ENCODE data around the gene TRIM73.
A peak's percentile ranks its signal among the peaks of the same experiment; 100 is the strongest.
"Not testable (repeated sequence)": the region's sequence is repeated elsewhere in the genome, so short reads cannot be mapped to it uniquely, and the experiment has no call there.

TRIM73 gene

DNA sequence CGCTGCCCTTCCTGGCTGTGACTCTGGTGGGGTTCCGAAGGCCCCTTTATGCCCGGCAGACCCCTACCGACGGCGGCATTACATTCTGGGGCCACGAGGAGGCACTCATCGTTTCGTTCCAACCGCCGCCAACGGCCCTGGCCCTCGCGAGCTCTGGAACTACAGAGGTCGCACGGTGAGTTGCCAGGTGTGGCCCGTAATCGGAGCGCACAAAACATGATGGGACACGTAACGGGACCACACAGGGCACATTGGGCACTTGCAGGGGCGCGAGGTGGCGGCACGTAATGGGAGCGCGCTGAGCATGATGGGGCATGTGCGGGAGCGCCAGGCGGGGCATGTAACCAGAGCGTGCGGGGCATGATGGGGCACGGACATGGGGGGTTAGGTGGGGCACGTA, at the start of gene TRIM73:
TSS of gene TRIM73 (plus strand) at position 301 of the 400 bp plus-strand sequence. CDS start 3,305 bp downstream, outside the sequence.
- not testable (repeated sequence) for H3K27ac Mint-ChIP-seq; H3K27me3 Mint-ChIP-seq (ENCODE audit: low read depth); DNase-seq (ENCODE audit: low spot score); H3K4me1 Mint-ChIP-seq (ENCODE audit: low read depth); H3K9me3 Mint-ChIP-seq; H3K4me3 Mint-ChIP-seq; H3K36me3 Mint-ChIP-seq (ENCODE audit: low read depth)

DNA sequence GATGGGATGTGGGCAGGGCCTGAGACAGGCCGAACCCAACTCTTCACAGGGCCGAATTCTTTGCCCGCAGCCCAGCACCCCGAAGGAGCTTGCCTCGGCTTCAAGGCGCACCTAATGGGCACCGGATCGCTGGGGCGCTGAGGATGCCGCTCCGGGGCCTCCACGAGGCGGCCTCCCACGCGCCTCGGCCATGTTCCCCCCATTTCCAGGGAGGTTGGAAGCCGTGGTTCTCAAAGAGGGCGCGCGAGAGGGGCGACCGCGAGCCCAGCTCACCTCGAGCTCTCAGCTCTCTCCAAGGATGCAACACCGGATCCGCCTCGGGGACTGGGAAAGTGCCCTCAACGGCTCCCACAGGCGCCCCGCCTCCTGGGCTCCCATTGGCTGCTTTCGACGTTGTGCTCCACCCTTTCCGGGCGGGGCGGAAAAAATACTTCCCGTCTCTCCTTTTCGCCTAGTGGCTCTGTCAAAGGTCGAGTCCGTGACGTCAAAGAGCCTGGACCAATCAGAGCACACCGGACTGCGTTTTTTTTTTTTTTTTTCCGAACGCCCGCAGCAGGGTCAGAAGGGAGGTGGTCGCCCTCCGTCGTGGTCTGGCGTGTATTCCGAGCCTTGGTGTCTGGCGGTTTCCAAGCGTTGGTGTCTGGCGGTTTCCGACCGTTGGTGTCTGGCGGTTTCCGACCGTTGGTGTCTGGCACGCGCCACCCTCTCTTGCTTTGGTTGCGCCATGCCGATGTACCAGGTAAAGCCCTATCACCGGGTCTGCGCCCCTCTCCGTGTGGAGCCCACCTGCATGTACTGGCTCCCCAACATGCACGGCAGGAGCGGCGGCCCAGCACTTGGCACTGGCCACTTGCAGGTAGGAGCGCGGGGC, 36.5 kb upstream of the TRIM73 start:
- H3K27me3 Mint-ChIP-seq (ENCODE audit: low read depth); H3K4me1 Mint-ChIP-seq (ENCODE audit: low read depth); H3K36me3 Mint-ChIP-seq (ENCODE audit: low read depth); H3K9me3 Mint-ChIP-seq: not testable (repeated sequence)
- Mint-ChIP-seq H3K4me3 (peak overlapping the region; percentile 83), H3K27ac (peak overlapping the region; percentile 96)
- peak; percentile 54 for DNase-seq (ENCODE audit: low spot score)

DNA sequence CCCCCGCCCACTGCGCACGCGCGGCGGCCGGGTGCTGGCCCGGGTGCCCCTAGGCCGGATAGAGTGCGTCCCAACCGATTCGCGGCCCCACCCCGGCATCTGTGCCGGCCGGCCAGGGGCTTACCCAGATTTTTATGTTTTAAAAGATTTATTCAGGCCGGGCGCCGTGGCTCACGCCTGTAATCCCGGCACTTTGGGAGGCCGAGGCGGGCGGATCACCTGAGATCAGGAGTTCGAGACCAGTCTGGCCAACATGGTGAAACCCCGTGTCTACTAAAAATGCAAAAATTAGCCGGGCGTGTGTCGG, 35.9 kb upstream of the TRIM73 start:
- not testable (repeated sequence) for H3K4me1 Mint-ChIP-seq (ENCODE audit: low read depth); H3K9me3 Mint-ChIP-seq
- peak; percentile 8 for DNase-seq (ENCODE audit: low spot score)

DNA sequence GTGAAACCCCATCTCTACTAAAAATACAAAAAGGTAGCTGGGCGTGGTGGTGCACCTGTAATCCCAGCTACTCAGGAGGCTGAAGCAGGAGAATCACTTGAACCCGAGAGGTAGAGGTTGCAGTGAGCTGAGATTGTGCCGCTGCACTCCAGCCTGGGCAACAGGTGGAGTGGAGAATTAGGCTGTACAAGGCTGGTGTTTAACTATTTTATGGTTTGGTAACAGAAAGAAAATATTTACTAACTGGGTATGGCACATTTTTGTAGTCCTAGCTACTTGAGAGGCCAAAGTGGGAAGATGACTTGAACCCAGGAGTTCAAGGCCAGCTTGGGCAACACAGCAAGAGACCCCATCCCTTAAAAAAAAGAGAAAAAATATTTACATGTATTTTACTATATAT, 31.4 kb upstream of the TRIM73 start:
- not testable (repeated sequence) for H3K27me3 Mint-ChIP-seq (ENCODE audit: low read depth); H3K9me3 Mint-ChIP-seq; H3K27ac Mint-ChIP-seq; DNase-seq (ENCODE audit: low spot score); H3K36me3 Mint-ChIP-seq (ENCODE audit: low read depth); H3K4me3 Mint-ChIP-seq; H3K4me1 Mint-ChIP-seq (ENCODE audit: low read depth)

More for the DNA sequence above, 35.9 kb upstream of the TRIM73 start:
- not testable (repeated sequence) for H3K4me3 Mint-ChIP-seq; H3K27me3 Mint-ChIP-seq (ENCODE audit: low read depth); H3K27ac Mint-ChIP-seq; H3K36me3 Mint-ChIP-seq (ENCODE audit: low read depth)

DNA sequence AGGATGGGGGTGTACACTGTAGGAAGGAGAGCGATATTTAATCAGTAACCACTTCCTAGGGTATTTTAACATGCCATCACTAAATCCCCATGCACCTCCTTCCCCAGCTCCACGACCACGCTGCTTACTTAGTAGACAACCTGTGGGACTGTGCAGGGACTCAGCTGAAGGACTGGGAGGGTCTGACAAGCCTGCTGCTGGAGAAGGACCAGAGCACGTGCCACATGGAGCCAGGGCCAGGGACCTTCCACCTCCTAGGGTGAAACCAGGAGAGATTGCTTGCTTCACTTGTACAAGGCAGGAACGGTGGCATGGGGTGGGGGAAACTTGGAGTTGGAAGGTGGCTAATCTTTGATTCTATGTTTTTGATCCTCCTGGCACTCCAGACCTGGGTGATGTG, 28.8 kb upstream of the TRIM73 start:
- not testable (repeated sequence) for H3K9me3 Mint-ChIP-seq; H3K27me3 Mint-ChIP-seq (ENCODE audit: low read depth); H3K36me3 Mint-ChIP-seq (ENCODE audit: low read depth); H3K4me1 Mint-ChIP-seq (ENCODE audit: low read depth); H3K27ac Mint-ChIP-seq; H3K4me3 Mint-ChIP-seq; DNase-seq (ENCODE audit: low spot score)

DNA sequence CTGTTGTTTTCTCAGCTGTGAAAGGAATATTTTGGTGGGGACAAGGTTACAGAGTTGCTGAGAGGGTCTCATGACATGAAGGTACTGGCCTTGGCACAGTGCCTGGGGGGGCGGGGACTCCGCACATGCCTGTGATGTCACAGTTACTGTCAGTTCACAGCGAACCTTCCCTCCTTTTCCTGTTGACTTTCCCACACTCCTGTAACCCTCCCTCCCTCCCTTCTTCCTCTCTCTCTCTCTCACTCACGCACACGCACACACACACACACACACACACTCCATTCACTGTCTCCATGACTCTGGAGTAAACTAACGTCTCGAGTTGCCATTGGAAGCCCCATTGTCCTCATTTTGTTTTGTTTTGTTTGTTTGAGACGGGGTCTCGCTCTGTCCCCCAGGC, 28.1 kb upstream of the TRIM73 start:
- not testable (repeated sequence) for H3K9me3 Mint-ChIP-seq; H3K4me1 Mint-ChIP-seq (ENCODE audit: low read depth)

DNA sequence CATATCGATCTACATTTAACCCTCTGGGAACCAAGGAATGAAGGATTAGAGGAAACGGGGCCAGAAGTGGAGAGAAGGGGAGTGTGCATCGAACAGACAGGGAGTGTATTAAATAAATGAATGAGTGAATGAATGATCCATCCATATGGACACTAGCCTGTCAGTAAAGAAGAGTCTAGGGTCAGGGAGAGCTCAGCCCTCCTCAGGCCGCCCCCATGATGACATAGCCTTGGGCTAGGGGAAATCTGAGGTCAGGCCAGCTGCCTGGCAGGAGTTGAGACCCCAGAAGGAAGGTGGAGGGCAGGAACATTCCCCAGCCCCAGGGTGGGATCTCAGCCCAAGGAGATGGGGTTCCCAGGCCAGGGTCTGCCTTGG, 21.3 kb upstream of the TRIM73 start:
- DNase-seq (ENCODE audit: low spot score); H3K27ac Mint-ChIP-seq; H3K4me3 Mint-ChIP-seq; H3K27me3 Mint-ChIP-seq (ENCODE audit: low read depth); H3K9me3 Mint-ChIP-seq; H3K36me3 Mint-ChIP-seq (ENCODE audit: low read depth); H3K4me1 Mint-ChIP-seq (ENCODE audit: low read depth): not testable (repeated sequence)

More for the DNA sequence above, 28.1 kb upstream of the TRIM73 start:
- H3K36me3 Mint-ChIP-seq (ENCODE audit: low read depth); H3K27me3 Mint-ChIP-seq (ENCODE audit: low read depth); H3K4me3 Mint-ChIP-seq; H3K27ac Mint-ChIP-seq; DNase-seq (ENCODE audit: low spot score): not testable (repeated sequence)

DNA sequence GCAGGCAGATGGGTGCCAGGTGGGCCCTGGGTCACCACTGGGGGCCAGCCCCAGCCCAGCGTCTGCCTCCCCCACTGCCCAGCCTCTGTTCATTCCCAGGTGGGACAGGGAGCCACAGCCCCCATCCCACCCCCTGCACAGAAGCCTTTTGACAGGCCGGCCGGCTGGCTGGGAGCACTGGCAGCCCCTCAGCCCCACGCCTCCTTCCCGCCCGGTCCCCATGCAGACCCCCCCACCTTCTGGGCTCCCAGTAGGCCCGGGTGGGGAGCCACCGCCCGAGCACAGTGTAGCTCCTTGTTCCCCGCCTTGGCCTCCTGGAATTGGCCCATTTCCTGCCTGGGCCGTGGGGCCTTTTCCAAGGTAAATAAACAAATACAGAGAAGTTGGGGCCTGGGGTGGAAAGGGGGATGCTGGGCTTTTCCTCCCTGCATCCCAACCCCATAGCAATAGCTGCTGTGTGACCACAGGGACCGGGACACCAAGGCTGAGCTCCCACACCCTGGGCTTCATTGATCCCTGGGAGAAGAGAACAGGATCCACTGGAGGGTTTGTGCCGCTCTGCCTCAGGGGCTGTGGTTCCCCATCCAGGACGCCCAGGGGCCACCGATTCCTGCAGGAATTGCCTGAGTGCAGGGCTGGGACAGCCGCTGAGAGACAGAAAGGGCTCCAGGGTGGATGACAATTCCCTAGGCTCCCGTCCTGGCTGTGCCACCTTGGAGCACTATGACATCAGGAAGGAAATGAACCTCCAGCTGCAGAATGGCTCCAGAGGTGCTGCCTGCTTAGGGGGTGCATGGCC, 20.7 kb upstream of the TRIM73 start:
- not testable (repeated sequence) for H3K36me3 Mint-ChIP-seq (ENCODE audit: low read depth); H3K4me3 Mint-ChIP-seq; DNase-seq (ENCODE audit: low spot score); H3K27ac Mint-ChIP-seq; H3K9me3 Mint-ChIP-seq; H3K4me1 Mint-ChIP-seq (ENCODE audit: low read depth); H3K27me3 Mint-ChIP-seq (ENCODE audit: low read depth)

DNA sequence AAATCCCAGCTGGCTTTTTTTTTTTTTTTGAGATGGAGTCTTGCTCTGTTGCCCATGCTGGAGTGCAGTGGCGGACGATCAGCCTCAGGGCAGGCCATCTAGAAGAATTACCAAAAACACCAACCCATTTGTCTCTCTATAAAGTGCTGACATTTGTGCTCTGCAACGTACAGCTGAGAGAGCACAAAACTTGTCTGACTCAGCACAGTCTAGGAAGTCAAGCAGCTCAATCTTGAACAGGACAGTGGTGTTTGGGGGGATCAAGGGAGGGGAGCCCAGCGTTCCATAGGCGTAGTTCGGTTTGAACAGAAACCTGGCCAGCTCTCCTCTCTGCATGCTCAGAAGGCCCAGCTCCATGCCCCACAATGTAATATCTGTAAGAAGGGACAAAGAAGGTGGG, 2.2 kb upstream of the TRIM73 start:
- not testable (repeated sequence) for H3K36me3 Mint-ChIP-seq (ENCODE audit: low read depth); H3K27ac Mint-ChIP-seq; H3K4me3 Mint-ChIP-seq; H3K9me3 Mint-ChIP-seq; H3K27me3 Mint-ChIP-seq (ENCODE audit: low read depth); H3K4me1 Mint-ChIP-seq (ENCODE audit: low read depth); DNase-seq (ENCODE audit: low spot score)

DNA sequence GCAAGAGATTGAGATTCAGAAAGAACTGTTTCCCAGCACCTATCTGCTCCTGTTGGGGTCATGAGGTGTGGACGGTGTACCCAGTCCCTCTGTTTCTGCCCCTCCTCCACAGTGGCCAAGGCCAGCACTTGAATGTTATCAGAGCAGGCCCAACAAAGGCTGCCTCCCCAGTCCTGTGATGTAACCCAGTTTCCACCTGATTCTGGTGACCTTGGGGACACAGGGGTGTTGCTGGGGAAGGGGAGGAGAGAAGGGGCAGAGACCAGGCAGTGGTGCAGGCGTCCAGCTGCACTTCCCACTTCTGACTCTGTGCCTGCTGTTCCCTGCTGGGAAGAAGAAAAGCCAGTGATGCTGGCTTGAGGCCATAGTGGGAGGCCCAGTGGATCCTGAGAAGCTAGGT, 2.4 kb downstream of the TRIM73 start:
- H3K27ac Mint-ChIP-seq; DNase-seq (ENCODE audit: low spot score); H3K4me1 Mint-ChIP-seq (ENCODE audit: low read depth); H3K9me3 Mint-ChIP-seq; H3K27me3 Mint-ChIP-seq (ENCODE audit: low read depth); H3K4me3 Mint-ChIP-seq; H3K36me3 Mint-ChIP-seq (ENCODE audit: low read depth): not testable (repeated sequence)

DNA sequence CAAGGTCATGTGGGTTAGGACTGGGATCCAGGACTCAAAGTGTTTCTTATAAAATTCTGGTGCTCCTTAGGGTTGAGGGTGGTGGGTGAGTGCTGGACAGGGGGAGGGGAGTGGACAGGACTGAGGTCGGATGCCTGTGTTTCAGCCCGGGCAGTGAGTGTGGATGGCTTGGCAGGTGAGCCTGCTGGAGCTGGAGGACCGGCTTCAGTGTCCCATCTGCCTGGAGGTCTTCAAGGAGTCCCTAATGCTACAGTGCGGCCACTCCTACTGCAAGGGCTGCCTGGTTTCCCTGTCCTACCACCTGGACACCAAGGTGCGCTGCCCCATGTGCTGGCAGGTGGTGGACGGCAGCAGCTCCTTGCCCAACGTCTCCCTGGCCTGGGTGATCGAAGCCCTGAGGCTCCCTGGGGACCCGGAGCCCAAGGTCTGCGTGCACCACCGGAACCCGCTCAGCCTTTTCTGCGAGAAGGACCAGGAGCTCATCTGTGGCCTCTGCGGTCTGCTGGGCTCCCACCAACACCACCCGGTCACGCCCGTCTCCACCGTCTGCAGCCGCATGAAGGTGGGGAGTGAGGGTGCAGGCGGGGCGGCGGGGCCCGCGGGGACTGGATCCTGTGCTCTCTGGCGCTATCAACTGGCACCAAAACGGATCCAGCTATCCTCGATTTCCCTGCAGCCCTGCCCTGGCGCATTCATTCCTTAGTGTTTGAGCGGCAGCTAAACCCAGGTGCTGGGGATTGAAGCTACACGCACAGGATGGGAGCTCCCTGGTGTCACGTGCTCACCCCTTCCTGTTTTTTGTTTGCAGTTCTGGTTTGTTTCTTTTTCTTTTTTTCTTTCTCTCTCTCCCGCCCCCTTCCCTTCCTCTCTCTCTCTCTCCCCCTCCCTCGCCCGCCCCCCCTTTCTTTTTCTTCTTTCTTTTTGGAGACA, 3.6 kb downstream of the TRIM73 start:
- H3K36me3 Mint-ChIP-seq (ENCODE audit: low read depth); H3K4me3 Mint-ChIP-seq; DNase-seq (ENCODE audit: low spot score); H3K9me3 Mint-ChIP-seq; H3K4me1 Mint-ChIP-seq (ENCODE audit: low read depth); H3K27me3 Mint-ChIP-seq (ENCODE audit: low read depth); H3K27ac Mint-ChIP-seq: not testable (repeated sequence)

DNA sequence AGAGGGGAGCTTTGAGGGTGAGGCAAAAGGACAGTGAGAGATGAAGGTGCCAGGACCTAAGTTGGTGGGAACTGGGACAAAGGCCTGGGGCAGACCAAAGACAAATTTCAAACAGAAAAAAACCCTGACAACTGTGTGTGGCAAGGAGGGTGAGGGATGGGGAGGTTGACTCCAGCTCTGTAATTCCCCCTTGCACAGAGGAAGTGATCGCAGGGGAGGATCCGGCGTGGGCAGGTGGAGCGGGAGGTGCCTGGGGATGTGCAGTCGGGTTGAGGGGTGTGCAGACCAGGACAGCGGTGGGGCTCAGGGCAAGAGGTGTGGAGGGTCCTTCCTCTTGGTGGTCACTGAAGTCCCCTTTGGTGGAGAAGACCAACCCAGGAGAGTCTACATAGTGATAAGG, 5.1 kb downstream of the TRIM73 start:
- H3K4me3 Mint-ChIP-seq; H3K27ac Mint-ChIP-seq; H3K9me3 Mint-ChIP-seq; H3K4me1 Mint-ChIP-seq (ENCODE audit: low read depth); H3K27me3 Mint-ChIP-seq (ENCODE audit: low read depth); DNase-seq (ENCODE audit: low spot score); H3K36me3 Mint-ChIP-seq (ENCODE audit: low read depth): not testable (repeated sequence)

DNA sequence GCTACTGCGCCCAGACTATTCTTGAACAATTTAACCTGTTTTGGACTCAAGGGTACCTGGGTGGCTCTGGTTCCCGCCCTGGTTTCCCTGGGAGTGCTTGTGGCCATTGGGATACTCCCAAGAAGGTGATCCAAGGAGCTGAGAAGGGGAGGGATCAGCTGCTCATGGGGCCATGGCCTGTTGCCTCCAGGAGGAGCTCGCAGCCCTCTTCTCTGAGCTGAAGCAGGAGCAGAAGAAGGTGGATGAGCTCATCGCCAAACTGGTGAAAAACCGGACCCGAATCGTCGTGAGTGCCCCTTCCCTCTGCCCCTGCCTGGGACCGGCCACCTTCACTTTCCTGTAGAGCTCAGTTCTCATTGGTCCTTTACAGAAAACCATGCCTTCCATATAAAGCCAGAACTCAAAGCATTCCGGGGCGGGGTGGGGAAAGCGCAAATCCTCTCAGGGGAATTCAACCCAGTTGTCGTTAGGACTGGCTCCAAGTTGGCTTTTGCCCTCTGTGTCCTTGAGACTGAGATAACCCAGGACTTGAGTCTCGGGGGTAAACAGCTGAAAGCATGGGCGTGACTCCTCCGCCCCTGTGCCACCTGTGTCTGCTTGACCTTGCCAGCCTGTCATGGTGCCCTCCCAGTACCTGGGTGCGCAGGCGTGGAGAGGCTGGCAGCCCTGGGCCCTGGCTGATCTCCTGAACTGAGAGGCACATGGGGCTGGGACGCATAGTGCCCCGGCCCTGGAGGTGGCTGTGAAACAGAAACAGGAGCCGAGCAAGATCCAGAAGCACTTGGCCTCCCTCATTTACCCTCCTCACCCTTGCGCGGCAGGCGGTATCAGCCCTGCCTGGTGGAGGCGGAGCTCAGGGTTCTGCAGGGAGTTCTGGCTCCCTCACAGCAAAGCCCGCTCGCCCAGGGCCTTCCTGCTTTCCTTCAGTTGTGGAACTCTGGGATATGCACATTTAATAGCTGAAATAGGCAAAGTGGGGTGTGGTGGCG, 8.3 kb downstream of the TRIM73 start:
- H3K4me3 Mint-ChIP-seq; H3K4me1 Mint-ChIP-seq (ENCODE audit: low read depth); H3K9me3 Mint-ChIP-seq; DNase-seq (ENCODE audit: low spot score); H3K27ac Mint-ChIP-seq; H3K27me3 Mint-ChIP-seq (ENCODE audit: low read depth); H3K36me3 Mint-ChIP-seq (ENCODE audit: low read depth): not testable (repeated sequence)

Measured in T-helper 2 cell treated with Interferon-gamma antibody and Interleukin-4, amounts not matched to agents 5 μg/mL and 100 μg/mL, for 36 hours (primary cell).